Measurements from ENCODE around the gene FGF11.

DNA sequence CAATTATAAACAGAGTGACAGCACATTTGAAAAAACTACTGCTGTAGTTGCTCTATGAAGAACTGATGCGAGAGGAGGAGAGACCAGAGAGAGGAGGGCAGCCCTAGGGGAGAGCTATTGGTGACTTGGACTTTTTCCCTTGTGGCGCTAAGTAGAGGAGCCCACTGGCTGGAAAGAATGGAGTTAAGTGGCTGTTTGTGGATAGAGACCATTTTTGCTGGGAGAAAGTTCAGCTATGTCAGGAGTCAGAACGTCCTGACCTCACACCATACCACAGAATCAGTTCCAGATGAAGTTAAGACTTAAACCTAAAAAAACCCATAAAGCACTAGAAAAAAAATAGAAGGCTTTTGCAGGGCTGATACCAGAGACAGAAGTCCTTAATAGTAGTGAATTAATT is 46.9 kb downstream of the FGF11 start:
- TF ChIP-seq BHLHE40 (IDR thresholded peaks at IDR 0.05; ENCODE audit: borderline replicate concordance) (no peak), HDGF (IDR thresholded peaks at IDR 0.05; ENCODE audit: borderline replicate concordance) (no peak)

Measured in HEK293T (cell line).